Posterior cingulate gyrus (tissue), 11 donors: ENCODE data around the gene MSANTD1.
A peak's percentile ranks its signal among the peaks of the same experiment; 100 is the strongest.

Source experiments
- DNase-seq, 10 donors: peaks; one replicate each; pipeline versions ENCODE4 v3.0.0 to v3.0.0-alpha.2; 2020 to 2021; ENCODE audit warnings: mixed read lengths in 3 of 10
- intact Hi-C: fragments of 100-400 bp; cut with DNase I; formaldehyde crosslinking; loops from one replicate; pipeline ENCODE4 v1.15.1; 2023

MSANTD1 gene

DNA sequence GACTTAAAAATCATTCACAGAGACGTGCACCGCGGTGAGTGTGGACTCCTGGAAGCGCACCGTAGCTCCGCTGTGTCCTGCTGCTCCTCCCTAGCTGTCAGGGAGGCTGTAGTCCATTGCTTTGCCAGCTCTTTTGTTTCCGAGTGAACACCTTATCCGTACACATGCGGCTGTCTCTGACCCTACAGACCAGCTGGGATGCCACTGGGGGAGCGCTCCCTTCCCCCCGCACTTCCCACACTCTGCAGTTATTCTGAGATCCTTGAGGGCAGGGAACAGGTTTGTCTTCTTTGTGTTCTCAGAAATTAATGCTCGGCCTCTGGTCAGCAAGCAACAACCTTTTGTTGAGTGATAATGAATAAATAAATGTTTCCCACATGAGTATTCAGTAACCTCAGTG lies 33.7 kb upstream of the MSANTD1 start:
- intact Hi-C loops, result no loop called here
- peak in 1 of 10 donors; percentile 30 for DNase-seq

DNA sequence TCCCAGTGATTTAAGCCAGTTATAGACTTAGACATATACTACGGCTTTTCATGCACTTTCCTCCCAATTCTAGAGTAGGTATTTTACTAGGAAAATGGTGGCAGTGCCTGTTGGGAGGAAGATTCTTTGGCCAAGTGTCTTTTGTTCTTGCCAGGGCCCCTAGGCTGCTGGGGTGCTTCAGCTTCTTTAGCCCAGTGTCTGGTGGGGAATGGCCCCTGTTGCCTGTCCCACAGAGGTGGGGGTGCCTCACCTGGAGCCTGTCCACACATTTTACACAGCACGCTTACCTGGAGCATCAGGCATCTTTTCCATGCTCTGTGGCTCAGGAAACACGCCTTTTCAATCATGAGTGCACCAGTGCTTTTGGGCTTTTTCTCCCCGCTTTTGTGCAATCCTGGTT lies 33.2 kb upstream of the MSANTD1 start:
- DNase-seq, result peak in 2 of 10 donors; percentile 1 to 42

DNA sequence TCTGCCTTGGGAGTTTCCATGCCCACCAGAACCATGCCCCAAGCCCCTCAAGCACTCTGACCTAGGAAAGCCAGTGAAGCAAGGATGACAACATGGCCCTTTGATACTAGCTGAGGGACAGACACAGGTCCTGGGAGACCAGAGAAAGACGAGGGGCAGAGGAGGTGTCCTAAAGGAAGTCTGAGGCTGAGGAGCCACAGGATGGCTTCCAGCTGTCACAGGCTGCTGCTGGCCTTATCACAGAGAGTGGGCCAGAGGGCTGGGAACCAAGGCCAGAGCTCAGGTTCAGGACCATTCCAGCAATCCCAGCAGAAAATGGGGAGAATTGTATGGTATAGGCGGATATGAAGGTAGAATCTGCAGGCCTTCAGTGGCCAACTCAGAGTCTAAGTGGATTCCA lies 31.7 kb upstream of the MSANTD1 start:
- peak in 2 of 10 donors; percentile 16 to 22 for DNase-seq
- intact Hi-C loops, result no loop called here

More for the DNA sequence above, 33.2 kb upstream of the MSANTD1 start:
- intact Hi-C loops, result no loop called here

DNA sequence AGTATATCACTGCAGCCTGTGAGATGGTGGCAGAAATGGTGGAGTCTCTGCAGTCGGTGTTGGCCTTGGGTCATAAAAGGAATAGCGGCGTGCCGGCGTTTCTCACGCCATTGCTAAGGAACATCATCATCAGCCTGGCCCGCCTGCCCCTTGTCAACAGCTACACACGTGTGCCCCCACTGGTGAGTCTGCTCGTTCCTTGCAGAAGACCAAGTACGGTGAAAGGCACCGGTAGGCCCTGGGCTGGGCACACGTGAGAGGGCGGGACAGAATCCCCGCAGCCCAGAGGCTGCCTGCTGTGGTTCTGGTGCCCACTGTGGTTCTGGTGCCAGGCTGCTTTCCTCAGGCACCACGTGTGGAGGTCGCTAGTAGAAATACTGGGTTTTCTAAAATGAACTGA lies 31.2 kb upstream of the MSANTD1 start:
- DNase-seq, result peak in 3 of 10 donors; percentile 23 to 45 (median 38)
- intact Hi-C loops, result no loop called here

DNA sequence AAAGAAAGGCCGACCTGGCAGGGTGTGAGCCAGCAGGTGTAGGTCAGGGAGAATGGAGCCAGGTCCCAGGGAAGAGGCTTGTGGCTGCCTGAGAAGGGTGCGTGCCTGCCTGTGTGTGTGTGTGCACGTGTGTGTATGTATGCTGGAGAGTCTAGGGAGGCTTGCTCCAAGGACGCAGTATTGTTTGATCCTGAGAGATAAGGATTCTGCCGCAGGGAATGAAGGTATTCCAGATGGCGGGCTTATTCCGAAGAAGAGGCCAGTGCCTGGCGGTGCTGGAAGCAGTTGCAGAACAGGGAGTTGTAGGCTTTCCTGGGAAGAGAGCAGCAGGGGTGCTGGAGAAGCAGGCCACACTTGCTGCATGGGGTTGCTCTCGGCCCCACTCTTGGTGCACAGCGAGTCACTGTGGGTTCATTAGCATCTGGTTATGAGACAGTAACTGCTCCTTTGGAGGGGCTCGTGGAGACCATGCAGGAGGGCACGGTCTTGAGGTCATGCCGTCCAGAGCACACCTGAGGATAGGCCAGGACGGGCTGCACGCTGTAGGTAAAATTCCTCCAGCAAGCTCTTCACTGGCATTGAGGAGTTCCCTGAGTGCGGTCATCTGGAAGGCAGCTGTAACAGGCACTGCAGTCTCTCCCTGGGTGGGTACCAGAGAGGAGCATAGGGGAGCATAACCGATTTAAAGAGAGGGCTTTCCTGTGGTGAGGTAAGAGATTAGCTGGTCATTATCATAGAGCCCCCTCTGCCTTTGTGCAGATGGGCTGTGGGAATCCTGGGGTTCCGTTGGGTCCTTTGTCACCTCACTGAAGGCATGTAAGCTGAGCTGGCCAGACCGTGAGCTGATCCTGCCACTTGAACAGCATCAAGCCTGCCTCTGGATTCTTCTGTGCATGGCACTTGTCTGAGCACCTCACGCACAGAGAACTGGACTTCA lies 29.9 kb upstream of the MSANTD1 start:
- intact Hi-C loops, result no loop called here
- DNase-seq, result peak in 3 of 10 donors; percentile 18 to 65 (median 64)

DNA sequence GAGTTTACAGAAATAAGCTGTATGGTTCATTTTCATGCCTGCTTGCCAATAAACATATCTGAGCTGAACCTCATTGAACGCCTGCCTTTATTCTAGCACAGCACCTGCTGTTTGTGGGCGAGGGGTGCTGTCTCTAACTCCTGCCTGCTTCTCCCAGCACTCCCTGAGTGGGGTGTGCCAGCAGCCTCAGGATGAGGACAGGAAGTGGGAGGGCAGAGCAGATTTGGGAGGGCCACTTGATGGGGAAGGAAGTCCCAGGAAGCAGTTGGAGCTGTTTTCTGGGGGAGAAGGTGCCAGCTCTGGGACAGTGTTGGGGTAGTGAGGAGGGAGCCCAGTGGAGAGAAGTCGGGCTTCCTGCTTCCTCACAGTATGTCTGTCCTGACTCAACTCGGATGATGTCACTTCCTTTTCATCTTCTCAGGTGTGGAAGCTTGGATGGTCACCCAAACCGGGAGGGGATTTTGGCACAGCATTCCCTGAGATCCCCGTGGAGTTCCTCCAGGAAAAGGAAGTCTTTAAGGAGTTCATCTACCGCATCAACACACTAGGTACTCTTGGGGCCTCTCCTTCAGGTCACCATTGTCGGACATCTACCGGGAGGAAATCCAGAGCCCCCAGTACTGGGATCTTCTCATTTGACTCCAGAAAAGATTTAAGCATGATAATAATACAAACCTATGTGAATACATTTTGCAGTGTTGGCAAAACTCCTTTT lies 29.0 kb upstream of the MSANTD1 start:
- DNase-seq, result peak in 3 of 10 donors; percentile 73 to 79 (median 78)
- intact Hi-C loops, result no loop called here

DNA sequence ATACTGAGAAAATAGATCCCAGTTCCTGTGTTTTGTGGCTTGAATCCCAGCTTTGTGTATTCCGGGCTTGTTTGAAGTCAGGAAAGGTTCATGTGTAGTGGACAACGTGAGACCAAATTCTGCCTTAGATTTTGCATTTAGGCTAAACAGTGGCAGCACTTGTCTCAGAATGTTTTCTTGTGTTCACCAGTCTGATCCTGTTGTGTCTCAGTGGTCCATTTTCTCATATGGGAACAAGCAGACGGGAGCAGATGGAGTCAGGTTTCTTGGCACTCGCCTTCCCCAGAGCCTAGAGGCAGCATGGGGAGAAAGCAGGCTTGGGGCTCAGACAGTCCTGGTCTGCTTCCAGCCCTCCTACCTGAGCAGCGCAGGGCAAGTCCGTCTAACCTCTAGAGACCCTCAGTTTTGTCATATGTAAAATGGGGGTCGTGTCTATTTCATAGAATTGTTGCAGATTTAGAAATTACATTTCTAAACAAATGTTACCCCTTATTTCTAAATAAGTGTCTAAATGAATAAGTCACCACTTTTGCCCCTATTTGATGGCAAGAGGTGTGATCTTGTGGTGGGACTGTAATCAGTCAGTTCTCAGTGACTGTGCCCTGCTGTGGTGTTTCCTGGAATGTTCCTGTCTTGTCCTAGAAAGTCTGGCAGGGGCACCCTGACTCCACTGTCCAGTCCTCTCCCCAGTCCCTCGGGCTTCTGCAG lies 28.3 kb upstream of the MSANTD1 start:
- DNase-seq, result peak in 3 of 10 donors; percentile 47 to 79 (median 72)
- intact Hi-C loops, result no loop called here

DNA sequence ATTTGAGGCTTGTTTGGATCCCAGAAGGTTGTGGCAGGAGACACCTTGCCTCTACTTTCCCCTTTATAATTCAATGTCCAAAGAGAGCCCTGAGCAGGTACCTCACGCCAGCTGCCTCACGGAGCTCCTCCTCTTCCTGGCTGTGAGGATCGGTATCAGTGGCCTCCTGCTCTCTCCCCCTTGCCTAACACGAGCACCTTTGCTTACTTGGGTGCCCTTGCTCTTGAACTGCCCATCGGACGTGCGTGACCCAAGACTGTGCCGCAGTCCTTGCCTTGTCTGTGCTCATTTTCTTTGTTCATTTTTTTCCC lies 27.8 kb upstream of the MSANTD1 start:
- intact Hi-C loops, result no loop called here
- DNase-seq, result peak in 2 of 10 donors; percentile 1 to 35

DNA sequence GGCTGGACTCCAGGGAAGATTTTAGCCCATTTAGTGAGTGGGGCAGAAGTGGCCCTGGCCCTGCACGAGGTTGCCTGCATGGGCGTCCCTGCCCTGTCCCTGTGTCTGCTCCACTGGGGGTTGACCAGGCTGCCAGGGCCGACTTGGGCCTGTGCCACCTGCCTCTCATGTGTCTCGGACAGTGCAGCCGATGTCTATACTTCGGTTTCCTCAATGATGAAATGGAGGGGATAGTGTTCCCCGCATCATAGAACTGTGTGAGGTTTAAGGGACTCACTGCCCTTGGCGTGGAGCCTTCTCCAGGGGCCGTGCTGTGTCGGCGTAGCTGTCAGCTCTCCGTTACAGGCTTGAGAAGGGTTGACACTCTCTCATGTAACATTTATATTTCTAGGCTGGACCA lies 27.0 kb upstream of the MSANTD1 start:
- peak in 3 of 10 donors; percentile 40 to 62 (median 41) for DNase-seq
- intact Hi-C loops, result no loop called here

DNA sequence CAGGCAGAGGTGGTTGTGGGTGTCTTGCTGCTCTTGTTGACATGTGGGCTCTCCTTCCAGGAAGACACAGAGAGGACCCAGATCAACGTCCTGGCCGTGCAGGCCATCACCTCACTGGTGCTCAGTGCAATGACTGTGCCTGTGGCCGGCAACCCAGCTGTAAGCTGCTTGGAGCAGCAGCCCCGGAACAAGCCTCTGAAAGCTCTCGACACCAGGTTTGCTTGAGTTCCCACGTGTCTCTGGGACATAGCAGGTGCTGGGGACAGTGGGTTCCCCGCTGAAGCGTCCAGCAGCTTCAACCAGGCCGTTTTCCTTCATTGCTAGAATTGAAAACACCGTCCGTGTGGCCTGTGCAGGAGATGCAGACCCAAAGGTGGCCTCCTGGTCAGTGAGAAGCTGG lies 25.6 kb upstream of the MSANTD1 start:
- intact Hi-C loops, result no loop called here
- peak in 2 of 10 donors; percentile 31 to 37 for DNase-seq

DNA sequence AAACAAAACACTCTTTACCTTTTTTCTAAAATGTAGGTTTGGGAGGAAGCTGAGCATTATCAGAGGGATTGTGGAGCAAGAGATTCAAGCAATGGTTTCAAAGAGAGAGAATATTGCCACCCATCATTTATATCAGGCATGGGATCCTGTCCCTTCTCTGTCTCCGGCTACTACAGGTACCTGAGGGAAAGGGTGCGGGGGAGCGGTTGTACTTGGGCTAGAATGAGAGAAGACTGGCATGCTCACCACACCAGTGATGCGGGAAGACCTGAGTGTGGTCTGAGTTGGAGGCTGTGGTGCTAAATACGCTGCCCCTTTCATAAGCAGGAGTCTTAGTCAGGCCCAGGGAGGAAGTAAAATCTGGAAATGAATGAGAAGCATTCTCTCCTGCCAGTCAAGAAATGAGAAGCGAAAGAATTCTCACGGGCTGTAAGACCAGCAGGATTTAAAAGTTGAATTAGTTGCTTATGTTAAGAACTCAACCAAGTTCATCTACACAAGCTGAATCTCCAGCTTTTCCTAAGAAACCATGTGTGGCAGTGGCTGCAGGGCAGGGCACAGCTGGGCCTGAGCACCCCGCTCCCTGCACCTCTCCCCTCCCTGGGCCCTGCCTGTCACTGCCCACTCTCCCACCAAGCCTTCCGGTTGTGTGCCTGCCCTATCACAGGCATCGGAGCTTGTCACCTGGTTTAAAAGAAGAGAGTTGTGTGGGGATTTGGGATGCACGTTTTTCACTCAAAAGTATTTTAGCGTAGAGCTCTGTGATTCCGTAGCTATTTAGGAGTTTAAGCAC lies 24.8 kb upstream of the MSANTD1 start:
- intact Hi-C loops, result no loop called here
- peak in 2 of 10 donors; percentile 26 to 40 for DNase-seq

DNA sequence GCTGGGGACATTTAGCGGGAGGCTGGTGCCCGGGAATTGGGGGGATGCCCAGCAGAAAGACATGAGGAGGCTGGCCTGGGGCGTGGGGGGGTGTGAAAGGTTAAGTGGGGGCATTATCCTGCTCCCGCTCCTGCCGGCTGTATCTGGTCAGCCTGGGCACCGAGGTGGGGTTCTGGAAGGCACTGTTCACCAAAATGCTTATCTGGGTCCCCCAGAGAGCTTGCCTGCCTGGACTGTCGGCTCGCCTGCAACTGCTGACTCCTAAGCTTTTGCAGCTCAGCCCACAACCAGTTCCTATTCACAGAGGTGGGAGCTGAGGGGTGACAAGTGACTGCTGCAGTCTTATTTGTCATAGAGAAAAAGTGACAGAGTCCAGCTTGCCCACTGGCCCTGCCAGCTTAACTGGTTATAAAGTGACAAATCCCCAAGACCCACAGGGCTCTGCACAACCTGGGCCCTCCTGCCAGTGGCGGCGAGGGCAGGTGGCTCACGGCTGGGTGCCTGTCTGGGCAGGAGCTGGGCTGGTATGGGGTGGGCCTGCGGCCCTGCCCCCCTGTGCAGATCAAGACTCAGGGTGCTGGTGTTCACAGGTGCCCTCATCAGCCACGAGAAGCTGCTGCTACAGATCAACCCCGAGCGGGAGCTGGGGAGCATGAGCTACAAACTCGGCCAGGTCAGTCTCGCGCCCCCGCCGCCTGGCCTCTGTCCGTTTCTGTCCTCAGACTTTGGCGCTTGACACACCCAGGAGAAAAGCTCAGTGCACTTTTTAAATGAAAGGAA lies 23.7 kb upstream of the MSANTD1 start:
- intact Hi-C loops, result no loop called here
- DNase-seq, result peak in 3 of 10 donors; percentile 52 to 81 (median 61)

DNA sequence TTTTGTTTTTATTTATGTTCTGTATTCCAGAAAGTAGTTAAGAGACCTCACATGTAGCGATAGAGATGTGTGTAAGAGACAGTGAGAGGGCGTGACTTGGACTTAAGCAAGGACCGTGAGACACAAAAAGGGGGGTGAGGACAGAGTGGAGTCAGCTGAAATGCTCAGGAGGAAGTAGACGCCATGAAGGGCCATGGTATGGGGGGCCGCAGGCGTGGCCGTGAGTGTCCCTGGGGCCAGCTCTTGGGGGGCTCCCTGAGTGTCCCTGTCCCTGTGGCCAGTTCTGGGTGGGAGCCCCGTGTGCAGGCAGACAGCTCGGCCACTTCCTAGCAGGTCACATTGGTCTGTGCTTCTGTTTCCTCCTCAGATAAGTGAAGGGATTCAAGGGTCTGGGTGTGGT lies 23.0 kb upstream of the MSANTD1 start:
- DNase-seq, result peak in 2 of 10 donors; percentile 42 to 76
- intact Hi-C loops, result no loop called here

DNA sequence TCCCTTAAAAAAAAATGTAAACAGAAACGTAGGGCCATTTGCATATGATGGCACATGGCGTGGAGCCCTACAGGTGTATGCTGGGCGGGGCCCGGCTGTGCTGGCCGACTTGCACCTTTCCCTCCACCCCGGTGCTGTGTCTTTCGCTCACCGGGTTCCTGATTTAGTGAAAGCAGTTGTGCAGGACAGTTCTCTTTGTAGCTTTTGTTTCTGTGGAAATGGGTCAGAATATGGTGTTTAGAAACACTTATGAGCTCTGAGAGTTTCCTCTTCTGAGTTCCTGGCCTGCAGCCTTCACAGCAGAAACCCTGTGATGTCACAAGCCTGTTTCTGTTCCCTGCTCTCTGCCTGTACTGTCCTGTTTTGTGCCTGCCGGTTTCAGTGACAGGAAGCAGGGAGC lies 22.5 kb upstream of the MSANTD1 start:
- peak in 4 of 10 donors; percentile 30 to 87 (median 68) for DNase-seq
- intact Hi-C loops, result no loop called here

DNA sequence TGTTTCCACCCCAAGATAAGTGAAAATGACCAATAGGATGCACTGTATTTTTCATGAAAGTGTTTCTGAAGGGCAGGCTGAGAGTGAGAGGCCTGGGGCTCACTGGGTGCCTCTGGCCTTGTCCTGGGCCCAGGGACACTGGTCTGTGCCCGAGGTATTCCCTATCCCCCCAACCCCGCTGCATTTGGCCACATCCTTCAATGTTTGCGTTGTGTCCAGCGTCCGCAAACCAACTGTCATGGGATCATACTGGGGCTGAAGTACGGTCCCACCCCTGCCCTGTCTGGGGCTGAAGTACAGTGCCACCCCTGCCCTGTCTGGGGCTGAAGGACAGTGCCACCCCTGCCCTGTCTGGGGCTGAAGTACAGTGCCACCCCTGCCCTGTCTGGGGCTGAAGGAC lies 22.0 kb upstream of the MSANTD1 start:
- intact Hi-C loops, result no loop called here
- peak in 2 of 10 donors; percentile 33 to 49 for DNase-seq

DNA sequence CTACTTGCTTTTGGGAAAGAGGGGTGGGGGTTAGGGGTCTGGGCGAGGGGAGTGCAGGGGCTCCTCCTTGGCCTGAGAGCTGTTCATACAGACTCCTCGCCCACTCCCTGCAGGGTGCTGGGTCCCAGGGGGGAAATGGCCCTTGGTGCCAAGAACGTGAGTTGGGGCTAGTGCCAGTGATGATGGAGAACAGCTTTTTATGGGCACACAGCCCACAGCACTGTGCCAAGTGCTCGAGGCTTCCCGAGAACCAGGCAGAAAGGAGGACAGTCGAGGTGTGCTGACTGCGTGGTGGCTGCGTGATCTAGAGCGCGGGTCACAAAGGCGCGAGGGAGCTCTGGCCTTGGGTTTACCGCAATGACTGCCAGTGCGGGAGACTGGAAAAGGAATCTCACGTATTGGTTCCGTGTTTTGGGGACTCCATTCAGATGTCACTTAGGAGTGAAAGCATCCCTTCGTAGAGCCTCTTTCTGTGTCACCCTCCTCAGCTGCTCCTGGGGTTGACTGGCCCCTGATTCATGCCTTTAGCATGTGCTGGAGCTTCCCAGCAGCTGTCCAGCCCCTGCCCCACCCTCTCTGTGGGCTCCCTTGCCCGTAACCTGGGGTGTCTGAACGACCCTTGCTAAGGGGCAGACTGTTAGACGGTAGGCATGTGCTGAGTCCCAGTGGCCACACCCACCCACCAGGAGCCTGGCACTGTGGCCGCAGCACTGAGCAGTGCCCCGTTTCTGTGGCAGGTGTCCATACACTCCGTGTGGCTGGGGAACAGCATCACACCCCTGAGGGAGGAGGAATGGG lies 20.9 kb upstream of the MSANTD1 start:
- intact Hi-C loops, result no loop called here
- DNase-seq, result peak in 3 of 10 donors; percentile 73 to 79 (median 78)

DNA sequence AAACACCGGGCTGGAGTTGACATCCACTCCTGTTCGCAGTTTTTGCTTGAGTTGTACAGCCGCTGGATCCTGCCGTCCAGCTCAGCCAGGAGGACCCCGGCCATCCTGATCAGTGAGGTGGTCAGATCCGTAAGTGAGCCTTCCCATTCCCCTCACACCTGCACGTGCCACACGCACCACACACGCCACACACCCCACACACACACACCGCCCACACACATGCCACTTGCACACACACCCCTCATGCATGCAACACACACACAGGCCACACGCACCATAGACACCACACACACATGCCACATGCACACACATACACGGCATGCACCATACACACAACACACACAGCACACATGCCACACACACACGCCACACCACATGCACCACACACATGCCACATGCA lies 20.1 kb upstream of the MSANTD1 start:
- intact Hi-C loops, result no loop called here
- DNase-seq, result peak in 3 of 10 donors; percentile 24 to 75 (median 59)

DNA sequence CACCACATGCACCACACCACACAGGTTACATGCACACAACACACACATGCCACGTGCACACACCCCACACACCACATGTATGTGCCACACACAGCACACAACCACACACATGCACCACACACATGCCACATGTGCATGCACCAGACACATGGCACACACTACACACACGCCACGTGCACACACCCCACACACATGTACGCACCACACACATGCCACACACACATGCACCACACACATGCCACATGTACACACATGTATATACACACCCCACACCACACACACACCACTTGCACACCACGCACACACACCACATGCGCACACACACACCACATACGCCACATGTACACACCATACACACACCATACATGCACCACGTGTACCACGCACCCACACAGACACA lies 19.6 kb upstream of the MSANTD1 start:
- intact Hi-C loops, result no loop called here

More for the DNA sequence above, 19.6 kb upstream of the MSANTD1 start:
- DNase-seq, result peak in 2 of 10 donors; percentile 35 to 43
